ENCODE measurements around the gene RNF6.
"Not testable (repeated sequence)": the region's sequence is repeated elsewhere in the genome, so short reads cannot be mapped to it uniquely, and the experiment has no call there.

Gene RNF6

GRCh38 chr13:26221721-26222519 is at the start of gene RNF6:
RNF6 (minus strand) TSS chr13:26222314; CDS start chr13:26219649, 2,665 bp downstream.
- DNase-seq = peak; percentile 35

- no peak for DNase-seq
Observed at GRCh38 chr13:26270707-26271106, 48.6 kb upstream of the RNF6 start.

- no peak for DNase-seq
Observed at GRCh38 chr13:26266311-26266710, 44.2 kb upstream of the RNF6 start.

GRCh38 chr13:26262156-26262555 is 40.0 kb upstream of the RNF6 start:
- no peak for DNase-seq

- no peak for DNase-seq
Observed at GRCh38 chr13:26259634-26260033, 37.5 kb upstream of the RNF6 start.

- DNase-seq = no peak
Observed at GRCh38 chr13:26257049-26257448, 34.9 kb upstream of the RNF6 start.

- no peak for DNase-seq
Observed at GRCh38 chr13:26255691-26256277, 33.7 kb upstream of the RNF6 start.

GRCh38 chr13:26255115-26255514 is 33.0 kb upstream of the RNF6 start:
- no peak for DNase-seq

- no peak for DNase-seq
Observed at GRCh38 chr13:26254583-26255111, 32.5 kb upstream of the RNF6 start.

- DNase-seq = no peak
Observed at GRCh38 chr13:26253787-26254582, 31.9 kb upstream of the RNF6 start, which contains the start of gene CDK8. CDK8 (plus strand) TSS chr13:26254129; CDS start chr13:26254642, 513 bp downstream.

GRCh38 chr13:26253262-26253786 is 31.2 kb upstream of the RNF6 start:
- DNase-seq = no peak

- DNase-seq = not testable (repeated sequence)
Observed at GRCh38 chr13:26252006-26252405, 29.9 kb upstream of the RNF6 start.

GRCh38 chr13:26249551-26249950 is 27.4 kb upstream of the RNF6 start:
- DNase-seq = no peak

- no peak for DNase-seq
Observed at GRCh38 chr13:26247608-26248007, 25.5 kb upstream of the RNF6 start.

- no peak for DNase-seq
Observed at GRCh38 chr13:26247011-26247410, 24.9 kb upstream of the RNF6 start.

GRCh38 chr13:26246154-26246553 is 24.0 kb upstream of the RNF6 start:
- DNase-seq = no peak

GRCh38 chr13:26236296-26236695 is 14.2 kb upstream of the RNF6 start:
- no peak for DNase-seq

GRCh38 chr13:26230703-26231102 is 8.6 kb upstream of the RNF6 start:
- DNase-seq = no peak

- no peak for DNase-seq
Observed at GRCh38 chr13:26229080-26229615, 7.0 kb upstream of the RNF6 start.

- DNase-seq = no peak
Observed at GRCh38 chr13:26228096-26228495, 6.0 kb upstream of the RNF6 start.

GRCh38 chr13:26227166-26227971 is 5.3 kb upstream of the RNF6 start:
- no peak for DNase-seq
